ENCODE results near the gene SAMD13. TPM values are rescaled to one million over a fixed set of nuclear protein-coding genes. Genes with fewer than 3 reads are reported as not detected.
A peak's percentile ranks its signal among the peaks of the same experiment; 100 is the strongest.

Gene SAMD13
- total RNA-seq, 1 donor from 2014 or later = 0.93 TPM

GRCh38 chr1:84353695-84354094, 52.2 kb downstream of the SAMD13 start:
- peak; percentile 89 for DNase-seq (ENCODE audit: low read depth)
- peaks cover 15% of the 10 kb centered on the region for H3K4me1 Mint-ChIP-seq (ENCODE audit: low read depth, unreplicated experiment)
- Histone ChIP-seq H2AFZ (ENCODE audit: low read depth, low read length) (no peak overlapping the region), H3K9me3 (ENCODE audit: insufficient read depth, low read depth, low read length) (no peaks in the 10 kb centered on the region), H3K27me3 (ENCODE audit: insufficient read depth, low read length) (no peaks in the 10 kb centered on the region), H3K4me1 (ENCODE audit: insufficient read depth, low read length) (peaks cover 24% of the 10 kb centered on the region), H4K20me1 (ENCODE audit: insufficient read depth, low read length) (no peaks in the 10 kb centered on the region), H3K36me3 (ENCODE audit: insufficient read depth, low read length) (no peaks in the 10 kb centered on the region), H3K9ac (ENCODE audit: low read length) (no peak overlapping the region), H3K4me3 (ENCODE audit: insufficient read depth, low read depth, low read length) (no peak overlapping the region), H3K4me2 (ENCODE audit: low read length) (peak overlapping the region; percentile 59), H3K79me2 (ENCODE audit: insufficient read depth, low read length) (no peaks in the 10 kb centered on the region), H3K27ac (ENCODE audit: low read depth, low read length) (no peak overlapping the region)
- FAIRE-seq = no peak
- no peak overlapping the region for H3K4me3 Mint-ChIP-seq (ENCODE audit: unreplicated experiment)
- H3K9me3 Mint-ChIP-seq (ENCODE audit: unreplicated experiment) = peaks cover 5% of the 10 kb centered on the region
- no peaks in the 10 kb centered on the region for H3K27me3 Mint-ChIP-seq (ENCODE audit: low read depth, unreplicated experiment)
- TF ChIP-seq EZH2 (IDR thresholded peaks at IDR 0.05; ENCODE audit: insufficient read depth, low read length) (no peak), CTCF (IDR thresholded peaks at IDR 0.05; ENCODE audit: insufficient read depth, low read depth, low read length) (no peak)
- H3K27ac Mint-ChIP-seq (ENCODE audit: unreplicated experiment) = no peak overlapping the region
- H3K36me3 Mint-ChIP-seq (ENCODE audit: low read depth, unreplicated experiment) = peaks cover 2% of the 10 kb centered on the region

GRCh38 chr1:84355556-84355955, 54.0 kb downstream of the SAMD13 start:
- TF ChIP-seq EZH2 (IDR thresholded peaks at IDR 0.05; ENCODE audit: insufficient read depth, low read length) = no peak
- TF ChIP-seq CTCF (IDR thresholded peaks at IDR 0.05; ENCODE audit: insufficient read depth, low read depth, low read length) = no peak
- Mint-ChIP-seq H3K4me1 (ENCODE audit: low read depth, unreplicated experiment) (peaks cover 13% of the 10 kb centered on the region), H3K27me3 (ENCODE audit: low read depth, unreplicated experiment) (no peaks in the 10 kb centered on the region), H3K36me3 (ENCODE audit: low read depth, unreplicated experiment) (peaks cover 2% of the 10 kb centered on the region), H3K9me3 (ENCODE audit: unreplicated experiment) (peaks cover 5% of the 10 kb centered on the region), H3K27ac (ENCODE audit: unreplicated experiment) (no peak overlapping the region), H3K4me3 (ENCODE audit: unreplicated experiment) (no peak overlapping the region)
- no peaks in the 10 kb centered on the region for H3K27me3 ChIP-seq (ENCODE audit: insufficient read depth, low read length)
- no peak overlapping the region for H3K27ac ChIP-seq (ENCODE audit: low read depth, low read length)
- DNase-seq (ENCODE audit: low read depth) (peak; percentile 46), FAIRE-seq (peak; percentile 41)
- peaks cover 24% of the 10 kb centered on the region for H3K4me1 ChIP-seq (ENCODE audit: insufficient read depth, low read length)
- H3K4me3 ChIP-seq (ENCODE audit: insufficient read depth, low read depth, low read length) = no peak overlapping the region
- no peaks in the 10 kb centered on the region for H3K36me3 ChIP-seq (ENCODE audit: insufficient read depth, low read length)
- no peak overlapping the region for H3K4me2 ChIP-seq (ENCODE audit: low read length)
- H4K20me1 ChIP-seq (ENCODE audit: insufficient read depth, low read length) = no peaks in the 10 kb centered on the region
- no peaks in the 10 kb centered on the region for H3K79me2 ChIP-seq (ENCODE audit: insufficient read depth, low read length)
- H2AFZ ChIP-seq (ENCODE audit: low read depth, low read length) = no peak overlapping the region
- no peak overlapping the region for H3K9ac ChIP-seq (ENCODE audit: low read length)
- H3K9me3 ChIP-seq (ENCODE audit: insufficient read depth, low read depth, low read length) = no peaks in the 10 kb centered on the region

GRCh38 chr1:84356881-84357280, 55.4 kb downstream of the SAMD13 start:
- Histone ChIP-seq H3K4me3 (ENCODE audit: insufficient read depth, low read depth, low read length) (no peak overlapping the region), H3K79me2 (ENCODE audit: insufficient read depth, low read length) (no peaks in the 10 kb centered on the region), H2AFZ (ENCODE audit: low read depth, low read length) (no peak overlapping the region), H3K27me3 (ENCODE audit: insufficient read depth, low read length) (no peaks in the 10 kb centered on the region), H4K20me1 (ENCODE audit: insufficient read depth, low read length) (no peaks in the 10 kb centered on the region), H3K4me2 (ENCODE audit: low read length) (no peak overlapping the region), H3K27ac (ENCODE audit: low read depth, low read length) (no peak overlapping the region), H3K9ac (ENCODE audit: low read length) (no peak overlapping the region), H3K9me3 (ENCODE audit: insufficient read depth, low read depth, low read length) (no peaks in the 10 kb centered on the region), H3K4me1 (ENCODE audit: insufficient read depth, low read length) (peaks cover 24% of the 10 kb centered on the region), H3K36me3 (ENCODE audit: insufficient read depth, low read length) (no peaks in the 10 kb centered on the region)
- no peak overlapping the region for H3K27ac Mint-ChIP-seq (ENCODE audit: unreplicated experiment)
- FAIRE-seq (no peak), DNase-seq (ENCODE audit: low read depth) (no peak)
- no peak for TF ChIP-seq CTCF (IDR thresholded peaks at IDR 0.05; ENCODE audit: insufficient read depth, low read depth, low read length)
- TF ChIP-seq EZH2 (IDR thresholded peaks at IDR 0.05; ENCODE audit: insufficient read depth, low read length) = no peak
- no peaks in the 10 kb centered on the region for H3K27me3 Mint-ChIP-seq (ENCODE audit: low read depth, unreplicated experiment)
- no peak overlapping the region for H3K4me3 Mint-ChIP-seq (ENCODE audit: unreplicated experiment)
- peaks cover 5% of the 10 kb centered on the region for H3K9me3 Mint-ChIP-seq (ENCODE audit: unreplicated experiment)
- H3K4me1 Mint-ChIP-seq (ENCODE audit: low read depth, unreplicated experiment) = peaks cover 13% of the 10 kb centered on the region
- H3K36me3 Mint-ChIP-seq (ENCODE audit: low read depth, unreplicated experiment) = peaks cover 2% of the 10 kb centered on the region
